CD4-positive, alpha-beta T cell (primary cell): Measurements from ENCODE around the gene BABAM2. TPM values are rescaled to one million over a fixed set of nuclear protein-coding genes. Genes with fewer than 3 reads are reported as not detected.

Experiments used
- ATAC-seq: fragments of 200-7000 bp; cut with Tn5 transposase; one replicate; pipeline ENCODE4 v1.10.0; 2022; ENCODE audit warnings: mild to moderate bottlenecking; ENCODE audit not compliant: poor library complexity
- CTCF ChIA-PET: fragments of 350-600 bp; sonication (Branson Sonifier 250); formaldehyde crosslinking; loops from one replicate; lab custom pipeline; 2021; ENCODE audit warnings: antibody characterized with exemption, inconsistent platforms; lab: Charles Lee
- POLR2A ChIA-PET: fragments of 350-600 bp; sonication (Branson Sonifier 250); formaldehyde crosslinking; loops from one replicate; lab custom pipeline; 2021; ENCODE audit warnings: antibody characterized with exemption, inconsistent platforms; lab: Charles Lee
- DNase-seq, 14 experiments: peaks; one replicate each; pipeline ENCODE4 v3.0.0-alpha.2; 2013 to 2020; ENCODE audit warnings: mixed read lengths in 2 of 14
- H3K27ac ChIP-seq, 2 donors: one replicate each; pipeline versions ENCODE4 v1.5.1 to v1.7.0; 2013; ENCODE audit warnings: low read length in 2 of 2, low read depth in 1 of 2, mild to moderate bottlenecking in 1 of 2
- H3K27me3 ChIP-seq, 2 experiments: 1 replicate in 1 of 2; 2 replicates in 1 of 2; pipeline versions ENCODE4 v1.6.1 to v1.7.0; 2013; ENCODE audit warnings: low read length in 2 of 2, control low read depth in 1 of 2, mild to moderate bottlenecking in 1 of 2, moderate library complexity in 1 of 2; ENCODE audit not compliant: insufficient read depth in 2 of 2, control insufficient read depth in 1 of 2
- H3K36me3 ChIP-seq: one replicate; pipeline ENCODE4 v1.6.1; 2013; ENCODE audit warnings: low read length, control low read depth; ENCODE audit not compliant: insufficient read depth
- H3K4me1 ChIP-seq: one replicate; pipeline ENCODE4 v1.6.1; 2013; ENCODE audit warnings: low read length, control low read depth; ENCODE audit not compliant: insufficient read depth
- H3K4me3 ChIP-seq: one replicate; pipeline ENCODE4 v1.5.1; 2013; ENCODE audit warnings: mild to moderate bottlenecking, low read length, moderate library complexity
- H3K9me3 ChIP-seq, 2 experiments: 1 replicate in 1 of 2; 2 replicates in 1 of 2; pipeline versions ENCODE4 v1.6.1 to v1.7.0; 2013; ENCODE audit warnings: low read length in 2 of 2, mild to moderate bottlenecking in 2 of 2, control low read depth in 1 of 2, moderate library complexity in 1 of 2; ENCODE audit not compliant: control insufficient read depth in 1 of 2, insufficient read depth in 1 of 2
- H3K27ac Mint-ChIP-seq: one replicate; pipeline ENCODE4 v1.8.0; 2020; ENCODE audit warnings: mixed read lengths
- H3K27me3 Mint-ChIP-seq: one replicate; pipeline ENCODE4 v1.8.0; 2021; ENCODE audit warnings: mixed read lengths
- H3K36me3 Mint-ChIP-seq: one replicate; pipeline ENCODE4 v1.8.0; 2021; ENCODE audit warnings: low read depth, mixed read lengths
- H3K4me1 Mint-ChIP-seq: one replicate; pipeline ENCODE4 v1.8.0; 2021; ENCODE audit warnings: low read depth, mixed read lengths
- H3K4me3 Mint-ChIP-seq: one replicate; pipeline ENCODE4 v1.8.0; 2020; ENCODE audit warnings: mild to moderate bottlenecking, mixed read lengths
- H3K9me3 Mint-ChIP-seq: one replicate; pipeline ENCODE4 v1.8.0; 2020; ENCODE audit warnings: mixed read lengths
- CTCF ChIP-seq: fragments of 200-600 bp; IDR thresholded peaks from one replicate; pipeline ENCODE4 v1.8.0; 2022; ENCODE audit warnings: antibody characterized with exemption, mild to moderate bottlenecking
- intact Hi-C, 2 experiments: fragments of 100-400 bp; cut with DNase I in 1 of 2; cut with micrococcal nuclease in 1 of 2; formaldehyde crosslinking; loops; one replicate each; pipeline versions ENCODE4 v1.15.1 to v1.9.0; 2023 to 2025; cut with DNase I, micrococcal nuclease
- total RNA-seq, 174 experiments: library from RNA in 2 of 174; stranded (reverse) in 2 of 174; gene quantifications; one replicate each; pipeline ENCODE4 v1.2.3 and lab custom pipeline; 2021 to 2026

Gene BABAM2
- total RNA-seq, 2 experiments from 2014 or later: 29.2 to 32.8 TPM

DNA sequence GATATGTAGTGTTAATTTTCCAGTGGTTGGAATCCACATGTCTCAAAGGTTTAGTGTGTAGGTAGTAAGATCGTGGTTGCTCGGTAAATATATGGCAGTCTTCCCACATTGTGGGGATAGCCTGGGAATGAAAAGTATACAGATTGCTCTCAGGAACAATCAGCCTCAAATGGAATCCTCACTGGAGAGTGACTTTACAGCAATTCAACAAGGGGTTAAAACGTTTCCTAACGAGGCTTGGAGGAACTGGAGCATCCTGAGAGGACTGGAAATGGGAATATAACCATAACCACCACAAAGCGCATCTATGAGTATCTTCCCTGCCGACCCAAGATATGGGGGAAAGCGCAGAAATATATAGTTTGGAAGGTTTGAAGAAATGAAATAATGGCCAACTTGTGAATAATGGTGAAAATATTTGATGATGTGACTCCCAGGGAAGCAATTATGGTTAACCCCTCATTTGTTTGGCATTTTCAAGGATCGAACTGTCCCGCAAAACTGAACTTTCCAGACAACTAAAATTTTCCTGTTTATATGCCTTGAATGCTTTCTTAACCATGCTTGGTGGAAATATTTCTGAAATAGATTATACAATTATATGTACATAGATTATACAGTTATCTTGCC lies 401.4 kb downstream of the BABAM2 start:
- no peaks in the 10 kb centered on the region for H3K27me3 Mint-ChIP-seq
- no peak for DNase-seq
- ChIA-PET POLR2A (no interaction called here), CTCF (no interaction called here)
- H3K36me3 ChIP-seq: no peaks in the 10 kb centered on the region
- H3K9me3 Mint-ChIP-seq: no peaks in the 10 kb centered on the region
- H3K36me3 Mint-ChIP-seq: peaks cover 6% of the 10 kb centered on the region
- no peak overlapping the region for H3K27ac ChIP-seq
- H3K4me1 ChIP-seq: no peaks in the 10 kb centered on the region
- no peak for ATAC-seq
- intact Hi-C loops: no loop called here
- no peaks in the 10 kb centered on the region for H3K27me3 ChIP-seq
- H3K9me3 ChIP-seq: no peaks in the 10 kb centered on the region
- no peak overlapping the region for H3K27ac Mint-ChIP-seq
- no peak for TF ChIP-seq CTCF
- H3K4me3 ChIP-seq: no peak overlapping the region
- no peak overlapping the region for H3K4me3 Mint-ChIP-seq
- no peaks in the 10 kb centered on the region for H3K4me1 Mint-ChIP-seq

DNA sequence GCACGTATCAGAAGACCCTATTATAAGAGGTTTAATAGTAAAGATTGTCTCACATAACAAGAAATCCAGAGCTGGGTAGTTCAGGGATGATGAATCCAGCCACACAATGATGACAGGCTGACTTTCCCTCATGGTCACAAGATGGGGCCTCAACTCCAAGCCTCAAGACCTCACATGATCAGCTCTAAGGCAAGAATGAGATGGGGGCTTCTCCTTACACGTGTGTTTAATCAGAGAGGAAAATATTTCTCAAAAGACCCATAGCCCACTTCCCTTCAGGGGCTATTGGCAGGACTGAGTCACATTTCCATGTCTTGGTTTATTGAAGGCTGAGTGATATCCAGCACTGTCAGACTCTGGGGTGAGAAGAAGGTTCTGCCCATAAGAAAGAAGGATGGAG lies 402.0 kb downstream of the BABAM2 start:
- Mint-ChIP-seq H3K4me1 (no peaks in the 10 kb centered on the region), H3K4me3 (no peak overlapping the region), H3K27me3 (no peaks in the 10 kb centered on the region), H3K27ac (no peak overlapping the region), H3K36me3 (peaks cover 3% of the 10 kb centered on the region), H3K9me3 (no peaks in the 10 kb centered on the region)
- Histone ChIP-seq H3K27me3 (no peaks in the 10 kb centered on the region), H3K4me3 (no peak overlapping the region), H3K4me1 (no peaks in the 10 kb centered on the region), H3K36me3 (no peaks in the 10 kb centered on the region), H3K9me3 (no peaks in the 10 kb centered on the region), H3K27ac (no peak overlapping the region)
- TF ChIP-seq CTCF: no peak
- ChIA-PET POLR2A (no interaction called here), CTCF (no interaction called here)
- no peak for DNase-seq
- no peak for ATAC-seq
- intact Hi-C loops: no loop called here

DNA sequence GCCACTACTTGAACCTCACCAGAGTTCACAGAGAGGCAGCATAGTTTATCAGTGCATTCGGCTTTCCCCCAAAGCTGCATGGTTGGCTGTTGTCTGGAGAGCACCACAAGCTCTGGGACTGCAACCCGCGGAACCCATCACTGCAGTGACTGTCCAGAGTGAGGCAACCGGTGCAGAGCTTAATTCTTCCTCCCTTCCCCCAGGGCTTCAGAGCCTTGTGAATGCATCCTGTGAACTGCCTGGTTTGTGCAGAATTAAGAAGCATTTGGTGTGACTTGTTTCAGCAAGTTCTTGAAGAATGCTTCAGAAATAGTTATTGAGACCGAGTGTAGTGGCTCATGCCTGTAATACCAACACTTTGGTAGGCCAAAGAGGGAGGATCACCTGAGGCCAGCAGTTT lies 402.9 kb downstream of the BABAM2 start:
- ChIA-PET CTCF (no interaction called here), POLR2A (interaction anchor here (0.7 kb wide), 1 partner anchor 587 kb away, joined by 3 read pairs; no protein-coding TSS in a partner anchor)
- ATAC-seq (no peak), DNase-seq (no peak)
- no peak overlapping the region for H3K4me3 Mint-ChIP-seq
- H3K9me3 Mint-ChIP-seq: no peaks in the 10 kb centered on the region
- H3K27ac Mint-ChIP-seq: no peak overlapping the region
- peaks cover 11% of the 10 kb centered on the region for H3K36me3 Mint-ChIP-seq
- Histone ChIP-seq H3K27ac (no peak overlapping the region), H3K4me1 (no peaks in the 10 kb centered on the region), H3K4me3 (no peak overlapping the region), H3K27me3 (no peaks in the 10 kb centered on the region), H3K9me3 (no peaks in the 10 kb centered on the region), H3K36me3 (peaks cover 7% of the 10 kb centered on the region)
- TF ChIP-seq CTCF: no peak
- no peaks in the 10 kb centered on the region for H3K27me3 Mint-ChIP-seq
- H3K4me1 Mint-ChIP-seq: no peaks in the 10 kb centered on the region
- intact Hi-C loops: no loop called here
